ENCODE results near the gene PSD.

PSD gene

DNA sequence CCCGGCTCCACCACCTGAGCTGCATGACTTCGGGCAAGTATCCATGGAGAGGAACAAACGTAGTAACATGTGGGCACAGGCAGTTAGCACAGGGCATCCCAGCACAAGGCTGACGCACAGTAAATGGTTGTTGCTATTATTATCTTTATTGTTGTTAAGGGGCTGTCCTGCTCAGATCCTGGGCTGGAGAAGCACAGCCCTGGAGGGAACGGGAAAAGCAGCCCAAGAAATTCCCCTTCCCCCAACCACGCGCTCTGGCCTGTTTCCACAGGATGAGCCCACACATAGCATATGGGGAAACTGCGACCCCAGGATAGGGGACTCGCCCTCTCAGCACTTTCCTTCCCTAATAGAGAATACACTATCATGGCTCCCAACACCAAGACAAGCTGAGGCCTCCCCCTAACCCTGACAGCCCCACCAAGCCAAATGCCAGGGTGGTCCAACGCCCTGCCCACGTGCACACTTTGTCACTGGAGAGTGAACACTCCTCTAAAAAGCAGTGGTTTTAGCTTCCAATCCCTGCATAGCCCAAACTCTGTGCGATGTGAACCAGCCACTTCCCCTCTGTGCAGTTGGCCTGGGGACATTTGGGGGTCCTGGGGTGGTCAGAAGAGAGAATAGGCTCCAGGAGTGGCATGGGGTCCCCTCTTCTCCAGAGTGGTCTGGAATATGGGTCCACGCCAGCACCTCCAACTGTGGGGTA, 11.0 kb downstream of the PSD start:
- Histone ChIP-seq H3K27ac (replicated peaks) (no peak overlapping the region), H3K27me3 (ENCODE audit: insufficient read depth, poor library complexity, severe bottlenecking) (peaks cover 49% of the 10 kb centered on the region), H3K4me3 (replicated peaks; ENCODE audit: insufficient read depth, low read length) (no peak overlapping the region)
- no peak for TF ChIP-seq SPI1 (IDR thresholded peaks at IDR 0.05; ENCODE audit: borderline replicate concordance, low read depth)
- TF ChIP-seq, protein P1, sequence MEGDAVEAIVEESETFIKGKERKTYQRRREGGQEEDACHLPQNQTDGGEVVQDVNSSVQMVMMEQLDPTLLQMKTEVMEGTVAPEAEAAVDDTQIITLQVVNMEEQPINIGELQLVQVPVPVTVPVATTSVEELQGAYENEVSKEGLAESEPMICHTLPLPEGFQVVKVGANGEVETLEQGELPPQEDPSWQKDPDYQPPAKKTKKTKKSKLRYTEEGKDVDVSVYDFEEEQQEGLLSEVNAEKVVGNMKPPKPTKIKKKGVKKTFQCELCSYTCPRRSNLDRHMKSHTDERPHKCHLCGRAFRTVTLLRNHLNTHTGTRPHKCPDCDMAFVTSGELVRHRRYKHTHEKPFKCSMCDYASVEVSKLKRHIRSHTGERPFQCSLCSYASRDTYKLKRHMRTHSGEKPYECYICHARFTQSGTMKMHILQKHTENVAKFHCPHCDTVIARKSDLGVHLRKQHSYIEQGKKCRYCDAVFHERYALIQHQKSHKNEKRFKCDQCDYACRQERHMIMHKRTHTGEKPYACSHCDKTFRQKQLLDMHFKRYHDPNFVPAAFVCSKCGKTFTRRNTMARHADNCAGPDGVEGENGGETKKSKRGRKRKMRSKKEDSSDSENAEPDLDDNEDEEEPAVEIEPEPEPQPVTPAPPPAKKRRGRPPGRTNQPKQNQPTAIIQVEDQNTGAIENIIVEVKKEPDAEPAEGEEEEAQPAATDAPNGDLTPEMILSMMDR (IDR thresholded peaks at IDR 0.05; ENCODE audit: insufficient read depth, low read length): no peak
- no peak for TF ChIP-seq POLR2AphosphoS5 (IDR thresholded peaks at IDR 0.05; ENCODE audit: low read depth)
- TF ChIP-seq, protein P2, sequence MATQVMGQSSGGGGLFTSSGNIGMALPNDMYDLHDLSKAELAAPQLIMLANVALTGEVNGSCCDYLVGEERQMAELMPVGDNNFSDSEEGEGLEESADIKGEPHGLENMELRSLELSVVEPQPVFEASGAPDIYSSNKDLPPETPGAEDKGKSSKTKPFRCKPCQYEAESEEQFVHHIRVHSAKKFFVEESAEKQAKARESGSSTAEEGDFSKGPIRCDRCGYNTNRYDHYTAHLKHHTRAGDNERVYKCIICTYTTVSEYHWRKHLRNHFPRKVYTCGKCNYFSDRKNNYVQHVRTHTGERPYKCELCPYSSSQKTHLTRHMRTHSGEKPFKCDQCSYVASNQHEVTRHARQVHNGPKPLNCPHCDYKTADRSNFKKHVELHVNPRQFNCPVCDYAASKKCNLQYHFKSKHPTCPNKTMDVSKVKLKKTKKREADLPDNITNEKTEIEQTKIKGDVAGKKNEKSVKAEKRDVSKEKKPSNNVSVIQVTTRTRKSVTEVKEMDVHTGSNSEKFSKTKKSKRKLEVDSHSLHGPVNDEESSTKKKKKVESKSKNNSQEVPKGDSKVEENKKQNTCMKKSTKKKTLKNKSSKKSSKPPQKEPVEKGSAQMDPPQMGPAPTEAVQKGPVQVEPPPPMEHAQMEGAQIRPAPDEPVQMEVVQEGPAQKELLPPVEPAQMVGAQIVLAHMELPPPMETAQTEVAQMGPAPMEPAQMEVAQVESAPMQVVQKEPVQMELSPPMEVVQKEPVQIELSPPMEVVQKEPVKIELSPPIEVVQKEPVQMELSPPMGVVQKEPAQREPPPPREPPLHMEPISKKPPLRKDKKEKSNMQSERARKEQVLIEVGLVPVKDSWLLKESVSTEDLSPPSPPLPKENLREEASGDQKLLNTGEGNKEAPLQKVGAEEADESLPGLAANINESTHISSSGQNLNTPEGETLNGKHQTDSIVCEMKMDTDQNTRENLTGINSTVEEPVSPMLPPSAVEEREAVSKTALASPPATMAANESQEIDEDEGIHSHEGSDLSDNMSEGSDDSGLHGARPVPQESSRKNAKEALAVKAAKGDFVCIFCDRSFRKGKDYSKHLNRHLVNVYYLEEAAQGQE (IDR thresholded peaks at IDR 0.05; ENCODE audit: insufficient replicate concordance, low read depth): no peak
- no peak for TF ChIP-seq GABPA (IDR thresholded peaks at IDR 0.05; ENCODE audit: low read depth)
- no peak for DNase-seq (ENCODE audit: low read depth in 1 of 2, low spot score in 1 of 2)

DNA sequence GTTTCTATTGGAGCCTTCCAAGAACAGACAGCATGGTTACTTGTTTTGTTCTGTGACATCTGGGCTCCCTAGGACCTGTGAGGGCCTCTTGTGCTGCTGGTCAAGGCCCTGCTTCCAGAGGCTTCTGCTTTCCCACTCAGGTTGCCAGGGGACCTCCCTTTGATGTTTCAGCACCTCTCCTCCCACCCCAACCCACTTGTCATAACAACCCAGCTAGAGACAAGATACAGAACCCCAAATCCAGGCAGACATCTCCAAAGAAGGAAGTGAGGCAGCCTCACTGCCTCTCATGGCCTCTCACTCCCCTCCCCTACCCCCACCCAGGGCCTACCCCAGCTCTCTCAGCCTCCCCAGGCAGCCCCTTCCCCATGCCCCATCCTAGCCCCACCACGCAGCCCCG, 11.8 kb downstream of the PSD start:
- Histone ChIP-seq H3K27ac (replicated peaks) (no peak overlapping the region), H3K4me3 (replicated peaks; ENCODE audit: insufficient read depth, low read length) (no peak overlapping the region), H3K27me3 (ENCODE audit: insufficient read depth, poor library complexity, severe bottlenecking) (peaks cover 42% of the 10 kb centered on the region)
- no peak for DNase-seq (ENCODE audit: low read depth in 1 of 2, low spot score in 1 of 2)
- TF ChIP-seq POLR2AphosphoS5 (IDR thresholded peaks at IDR 0.05; ENCODE audit: low read depth): no peak
- no peak for TF ChIP-seq GABPA (IDR thresholded peaks at IDR 0.05; ENCODE audit: low read depth)
- TF ChIP-seq, protein P1 (IDR thresholded peaks at IDR 0.05; ENCODE audit: insufficient read depth, low read length): no peak
- TF ChIP-seq, protein P2 (IDR thresholded peaks at IDR 0.05; ENCODE audit: insufficient replicate concordance, low read depth): no peak
- TF ChIP-seq SPI1 (IDR thresholded peaks at IDR 0.05; ENCODE audit: borderline replicate concordance, low read depth): no peak

DNA sequence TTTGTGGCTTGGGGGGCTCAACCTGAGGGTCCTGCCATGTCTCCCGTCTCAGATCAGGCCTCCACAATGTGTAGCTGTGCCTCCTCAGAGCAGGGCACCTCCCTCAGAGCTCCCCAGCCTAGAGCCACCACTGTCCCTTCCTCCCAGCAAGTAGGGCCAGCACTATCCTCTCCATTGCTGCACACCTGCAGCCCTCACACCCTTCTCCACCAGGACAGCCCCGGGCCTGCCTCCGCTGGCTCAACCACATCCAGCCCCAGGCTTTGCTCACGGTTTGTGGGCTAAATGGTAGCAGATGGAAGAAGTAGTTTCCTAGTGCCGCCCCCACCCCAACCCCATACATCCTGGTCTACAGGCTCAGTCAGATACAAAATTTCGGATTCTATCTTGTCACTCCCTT, 13.0 kb downstream of the PSD start:
- Histone ChIP-seq H3K4me3 (replicated peaks; ENCODE audit: insufficient read depth, low read length) (no peak overlapping the region), H3K27ac (replicated peaks) (no peak overlapping the region), H3K27me3 (ENCODE audit: insufficient read depth, poor library complexity, severe bottlenecking) (peaks cover 33% of the 10 kb centered on the region)
- no peak for DNase-seq (ENCODE audit: low read depth in 1 of 2, low spot score in 1 of 2)
- no peak for TF ChIP-seq GABPA (IDR thresholded peaks at IDR 0.05; ENCODE audit: low read depth)
- TF ChIP-seq SPI1 (IDR thresholded peaks at IDR 0.05; ENCODE audit: borderline replicate concordance, low read depth): no peak
- TF ChIP-seq, protein P1 (IDR thresholded peaks at IDR 0.05; ENCODE audit: insufficient read depth, low read length): no peak
- TF ChIP-seq POLR2AphosphoS5 (IDR thresholded peaks at IDR 0.05; ENCODE audit: low read depth): no peak
- TF ChIP-seq, protein P2 (IDR thresholded peaks at IDR 0.05; ENCODE audit: insufficient replicate concordance, low read depth): no peak
